Dendritic cell treated with granulocyte-macrophage colony-stimulating factor and Interleukin-4, amounts not matched to agents 40 ng/mL and 50 ng/mL, for 4 days (primary cell): ENCODE data around the gene CALCOCO2.
A peak's percentile ranks its signal among the peaks of the same experiment; 100 is the strongest.
"Not testable (repeated sequence)": the region's sequence is repeated elsewhere in the genome, so short reads cannot be mapped to it uniquely, and the experiment has no call there.

Experiments used
- H3K27ac Mint-ChIP-seq: one replicate; pipeline ENCODE4 v1.8.0; 2022; ENCODE audit warnings: mild to moderate bottlenecking, mixed read lengths
- H3K27me3 Mint-ChIP-seq: one replicate; pipeline ENCODE4 v1.8.0; 2022; ENCODE audit warnings: mild to moderate bottlenecking, mixed read lengths
- H3K36me3 Mint-ChIP-seq: one replicate; pipeline ENCODE4 v1.8.0; 2022; ENCODE audit warnings: low read depth, mixed read lengths
- H3K4me1 Mint-ChIP-seq: one replicate; pipeline ENCODE4 v1.8.0; 2022; ENCODE audit warnings: low read depth, mixed read lengths
- H3K4me3 Mint-ChIP-seq: one replicate; pipeline ENCODE4 v1.8.0; 2022; ENCODE audit warnings: mild to moderate bottlenecking, moderate library complexity, mixed read lengths
- H3K9me3 Mint-ChIP-seq: one replicate; pipeline ENCODE4 v1.8.0; 2022; ENCODE audit warnings: mixed read lengths
- intact Hi-C: fragments of 100-400 bp; cut with micrococcal nuclease; formaldehyde crosslinking; loops from one replicate; pipeline ENCODE4 v1.15.0; 2022

CALCOCO2 gene

GRCh38 chr17:48814504-48814903 is 16.3 kb upstream of the CALCOCO2 start:
- H3K4me1 Mint-ChIP-seq, result peaks cover 9% of the 10 kb centered on the region
- no peak overlapping the region for H3K4me3 Mint-ChIP-seq
- H3K27ac Mint-ChIP-seq, result no peak overlapping the region
- intact Hi-C loops, result loop anchor here (1.0 to 2.0 kb wide), 2 partner anchors 65 to 218 kb away; no protein-coding TSS in a partner anchor
- no peaks in the 10 kb centered on the region for H3K9me3 Mint-ChIP-seq
- no peaks in the 10 kb centered on the region for H3K36me3 Mint-ChIP-seq
- peaks cover 69% of the 10 kb centered on the region for H3K27me3 Mint-ChIP-seq

GRCh38 chr17:48815311-48815710 is 15.5 kb upstream of the CALCOCO2 start:
- Mint-ChIP-seq H3K27me3 (peaks cover 74% of the 10 kb centered on the region), H3K9me3 (no peaks in the 10 kb centered on the region), H3K36me3 (no peaks in the 10 kb centered on the region), H3K4me3 (no peak overlapping the region), H3K27ac (no peak overlapping the region), H3K4me1 (peaks cover 9% of the 10 kb centered on the region)
- intact Hi-C loops, result loop anchor here (2.0 kb wide), 1 partner anchor 217 kb away; no protein-coding TSS in a partner anchor

GRCh38 chr17:48816438-48816773 is 14.4 kb upstream of the CALCOCO2 start:
- no peaks in the 10 kb centered on the region for H3K36me3 Mint-ChIP-seq
- H3K4me1 Mint-ChIP-seq, result peaks cover 9% of the 10 kb centered on the region
- no peak overlapping the region for H3K4me3 Mint-ChIP-seq
- H3K9me3 Mint-ChIP-seq, result no peaks in the 10 kb centered on the region
- intact Hi-C loops, result no loop called here
- H3K27ac Mint-ChIP-seq, result no peak overlapping the region
- peaks cover 82% of the 10 kb centered on the region for H3K27me3 Mint-ChIP-seq

GRCh38 chr17:48816774-48817590 is 13.9 kb upstream of the CALCOCO2 start, which contains the start of gene TTLL6:
Gene TTLL6, minus strand, starts transcription at chr17:48817229. Its CDS starts 157 bp downstream, at chr17:48817072.
- no peak within 1 kb of the TSS for H3K4me3 Mint-ChIP-seq
- H3K36me3 Mint-ChIP-seq, result no peaks in the 10 kb centered on the region
- no peak within 1 kb of the TSS for H3K27ac Mint-ChIP-seq
- peaks cover 9% of the 10 kb centered on the region for H3K4me1 Mint-ChIP-seq
- H3K27me3 Mint-ChIP-seq, result peaks cover 80% of the 10 kb centered on the region
- H3K9me3 Mint-ChIP-seq, result no peaks in the 10 kb centered on the region
- intact Hi-C loops, result no loop called here

GRCh38 chr17:48818361-48818841 is 12.4 kb upstream of the CALCOCO2 start:
- intact Hi-C loops, result no loop called here

GRCh38 chr17:48819466-48819865 is 11.4 kb upstream of the CALCOCO2 start:
- intact Hi-C loops, result no loop called here
- H3K4me3 Mint-ChIP-seq, result no peak overlapping the region
- H3K27me3 Mint-ChIP-seq, result peaks cover 80% of the 10 kb centered on the region
- no peak overlapping the region for H3K27ac Mint-ChIP-seq
- peaks cover 9% of the 10 kb centered on the region for H3K4me1 Mint-ChIP-seq
- no peaks in the 10 kb centered on the region for H3K9me3 Mint-ChIP-seq
- no peaks in the 10 kb centered on the region for H3K36me3 Mint-ChIP-seq

More at GRCh38 chr17:48818361-48818841, 12.4 kb upstream of the CALCOCO2 start:
- Mint-ChIP-seq H3K4me3 (no peak overlapping the region), H3K27ac (no peak overlapping the region), H3K36me3 (no peaks in the 10 kb centered on the region), H3K9me3 (no peaks in the 10 kb centered on the region), H3K27me3 (peaks cover 85% of the 10 kb centered on the region), H3K4me1 (peaks cover 9% of the 10 kb centered on the region)

- H3K4me1 Mint-ChIP-seq, H3K4me3 Mint-ChIP-seq, H3K9me3 Mint-ChIP-seq, intact Hi-C loops, H3K27ac Mint-ChIP-seq, H3K36me3 Mint-ChIP-seq: not testable (repeated sequence)
- H3K27me3 Mint-ChIP-seq, result peaks cover 69% of the 10 kb centered on the region
These were observed 9.9 kb upstream of the CALCOCO2 start for GRCh38 chr17:48820936-48821335.

- intact Hi-C loops, result no loop called here
- Mint-ChIP-seq H3K4me3 (no peak overlapping the region), H3K27me3 (peaks cover 40% of the 10 kb centered on the region), H3K9me3 (no peaks in the 10 kb centered on the region), H3K4me1 (no peaks in the 10 kb centered on the region), H3K27ac (no peak overlapping the region), H3K36me3 (no peaks in the 10 kb centered on the region)
These were observed 5.1 kb upstream of the CALCOCO2 start for GRCh38 chr17:48825446-48826381.

- intact Hi-C loops, result loop anchor here (2.0 kb wide), 1 partner anchor 61 kb away; the partner anchor contains the start of gene ATP5MC1
- H3K27ac Mint-ChIP-seq, result peak overlapping the region; percentile 99
- H3K27me3 Mint-ChIP-seq, result peaks cover 41% of the 10 kb centered on the region
- peaks cover 20% of the 10 kb centered on the region for H3K36me3 Mint-ChIP-seq
- peaks cover 41% of the 10 kb centered on the region for H3K4me1 Mint-ChIP-seq
- H3K9me3 Mint-ChIP-seq, result no peaks in the 10 kb centered on the region
- peak overlapping the region; percentile 97 for H3K4me3 Mint-ChIP-seq
These were observed 681 bp downstream of the CALCOCO2 start for GRCh38 chr17:48831549-48831883.

GRCh38 chr17:48834973-48835372 is 4.1 kb downstream of the CALCOCO2 start:
- peaks cover 36% of the 10 kb centered on the region for H3K27me3 Mint-ChIP-seq
- intact Hi-C loops, result no loop called here
- peaks cover 35% of the 10 kb centered on the region for H3K36me3 Mint-ChIP-seq
- no peak overlapping the region for H3K27ac Mint-ChIP-seq
- no peaks in the 10 kb centered on the region for H3K9me3 Mint-ChIP-seq
- H3K4me1 Mint-ChIP-seq, result peaks cover 67% of the 10 kb centered on the region
- no peak overlapping the region for H3K4me3 Mint-ChIP-seq

- intact Hi-C loops, result no loop called here
- no peak overlapping the region for H3K27ac Mint-ChIP-seq
- peaks cover 42% of the 10 kb centered on the region for H3K27me3 Mint-ChIP-seq
- peaks cover 41% of the 10 kb centered on the region for H3K36me3 Mint-ChIP-seq
- peaks cover 77% of the 10 kb centered on the region for H3K4me1 Mint-ChIP-seq
- no peaks in the 10 kb centered on the region for H3K9me3 Mint-ChIP-seq
- no peak overlapping the region for H3K4me3 Mint-ChIP-seq
These were observed 5.1 kb downstream of the CALCOCO2 start for GRCh38 chr17:48835971-48836370.

- Mint-ChIP-seq H3K27ac (peak overlapping the region; percentile 50), H3K27me3 (peaks cover 42% of the 10 kb centered on the region), H3K4me1 (peaks cover 67% of the 10 kb centered on the region), H3K36me3 (peaks cover 42% of the 10 kb centered on the region), H3K4me3 (peak overlapping the region; percentile 33)
- H3K9me3 Mint-ChIP-seq, intact Hi-C loops: not testable (repeated sequence)
These were observed 6.6 kb downstream of the CALCOCO2 start for GRCh38 chr17:48837458-48837857.

GRCh38 chr17:48840441-48840840 is 9.6 kb downstream of the CALCOCO2 start:
- intact Hi-C loops, result no loop called here
- no peaks in the 10 kb centered on the region for H3K9me3 Mint-ChIP-seq
- peaks cover 66% of the 10 kb centered on the region for H3K36me3 Mint-ChIP-seq
- H3K27ac Mint-ChIP-seq, result no peak overlapping the region
- H3K4me3 Mint-ChIP-seq, result no peak overlapping the region
- peaks cover 27% of the 10 kb centered on the region for H3K27me3 Mint-ChIP-seq
- peaks cover 45% of the 10 kb centered on the region for H3K4me1 Mint-ChIP-seq

GRCh38 chr17:48841395-48841831 is 10.6 kb downstream of the CALCOCO2 start:
- Mint-ChIP-seq H3K27me3 (peaks cover 18% of the 10 kb centered on the region), H3K4me1 (peaks cover 38% of the 10 kb centered on the region), H3K27ac (no peak overlapping the region), H3K9me3 (no peaks in the 10 kb centered on the region), H3K36me3 (peaks cover 63% of the 10 kb centered on the region), H3K4me3 (no peak overlapping the region)
- intact Hi-C loops, result no loop called here
